Nucleus accumbens (tissue), 56 donors: ENCODE data around the gene DYNC1H1.
A peak's percentile ranks its signal among the peaks of the same experiment; 100 is the strongest.
"Not testable (repeated sequence)": the region's sequence is repeated elsewhere in the genome, so short reads cannot be mapped to it uniquely, and the experiment has no call there.

ENCODE experiments used
- DNase-seq, 56 donors: peaks; one replicate each; lab custom pipeline; 2025; lab: John Stamatoyannopoulos, UW

The DYNC1H1 gene

DNA sequence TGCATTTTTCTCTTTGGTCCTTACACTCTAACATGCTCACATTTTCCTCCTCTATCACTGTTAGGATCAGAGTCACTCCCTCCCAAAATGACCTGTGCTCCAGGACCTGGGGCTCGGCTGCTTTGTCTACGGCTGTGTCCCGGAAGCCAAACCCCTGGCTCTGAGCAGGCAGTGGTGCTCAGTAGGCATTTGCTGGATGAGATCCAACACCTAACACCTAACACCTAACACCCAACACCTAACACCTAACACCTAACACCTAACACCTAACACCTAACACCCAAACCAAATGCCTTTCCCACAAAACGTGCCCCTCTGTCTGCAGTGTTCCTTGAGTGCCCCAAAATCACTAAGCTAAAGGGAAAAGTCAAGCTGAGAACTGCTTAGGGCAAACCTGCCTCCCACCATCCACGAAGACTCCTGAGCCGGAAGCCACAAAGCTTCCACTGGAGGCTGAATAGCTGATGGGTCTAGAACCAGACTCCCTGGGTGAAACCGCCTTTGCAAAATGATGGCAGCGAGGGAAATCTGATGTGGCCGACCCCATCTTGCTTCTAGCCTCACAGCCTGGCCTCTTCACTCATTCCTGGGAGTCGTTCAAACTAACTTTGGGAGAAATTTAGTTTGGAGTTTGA is 93.2 kb downstream of the DYNC1H1 start:
- DNase-seq = no peak

DNA sequence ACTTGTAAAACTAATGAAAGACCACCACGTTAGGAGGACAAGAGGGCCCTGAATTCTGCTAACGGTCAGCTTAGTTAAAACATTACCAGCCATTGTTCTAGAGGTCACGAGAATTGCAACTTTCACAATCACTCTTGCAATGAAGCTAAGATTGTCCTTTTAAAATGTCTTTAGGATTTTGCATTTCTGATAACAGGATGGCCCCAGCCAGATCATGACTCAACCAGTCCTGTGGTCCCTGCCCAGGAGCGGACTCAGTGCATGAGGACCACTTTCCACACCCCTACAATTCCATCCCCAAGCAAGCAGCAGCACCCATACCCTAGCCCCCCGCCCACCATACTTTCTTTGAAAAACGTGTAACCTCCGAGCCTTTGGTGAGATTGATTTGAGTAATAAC is 93.8 kb downstream of the DYNC1H1 start:
- no peak for DNase-seq

DNA sequence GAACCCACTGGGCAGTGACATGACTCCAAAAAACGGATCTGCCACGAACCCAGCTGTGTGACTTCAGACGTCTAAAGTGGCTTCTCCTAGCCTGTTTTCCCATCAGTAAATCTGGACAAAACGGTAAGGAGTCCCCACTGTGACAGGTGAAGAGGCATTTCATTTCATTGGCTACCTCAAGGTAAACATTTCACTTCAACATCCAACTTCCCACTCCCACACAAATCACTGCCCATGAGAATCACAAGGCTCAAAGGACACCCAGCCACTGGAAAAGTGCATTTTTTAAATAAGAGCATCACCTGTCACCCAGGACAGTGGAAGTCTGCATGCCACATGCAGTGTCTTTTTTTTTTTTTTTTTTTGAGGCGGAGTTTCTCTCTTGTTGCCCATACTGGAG is 94.6 kb downstream of the DYNC1H1 start:
- DNase-seq = no peak

DNA sequence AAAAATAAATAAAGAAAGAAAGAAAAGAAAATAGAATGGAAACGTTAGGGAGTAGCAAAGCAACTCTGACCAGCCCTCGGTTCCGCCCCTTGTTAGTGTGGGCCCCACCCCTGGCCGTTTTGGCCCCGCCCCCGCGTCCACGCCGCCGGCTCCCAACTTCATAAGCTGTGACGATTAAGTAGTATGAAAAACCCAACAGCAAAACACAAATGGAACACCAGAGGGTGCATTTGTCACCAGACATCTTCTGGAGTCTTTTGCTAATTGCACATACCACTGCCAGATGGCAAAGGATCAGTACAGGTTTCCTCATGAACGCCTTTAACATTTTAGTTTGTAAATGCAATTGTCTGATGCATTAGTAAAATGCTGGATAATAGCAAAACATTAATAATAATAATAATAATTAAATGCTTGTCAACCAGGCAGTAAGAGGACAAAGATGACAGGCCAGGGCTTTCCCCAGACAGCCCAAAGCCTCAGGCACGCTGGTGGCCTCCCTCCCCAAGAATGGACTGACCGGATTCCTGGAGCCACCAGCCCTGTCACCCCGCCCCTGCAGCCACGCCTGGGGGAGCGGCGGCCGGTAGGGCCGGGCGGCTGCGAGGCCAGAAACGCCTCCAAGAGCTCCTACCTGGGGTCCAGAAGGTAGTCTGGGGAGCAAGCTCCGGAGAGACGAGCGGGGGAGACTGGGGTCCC is 98.9 kb downstream of the DYNC1H1 start:
- peak in 35 of 56 donors; percentile 5 to 77 (median 34) for DNase-seq

DNA sequence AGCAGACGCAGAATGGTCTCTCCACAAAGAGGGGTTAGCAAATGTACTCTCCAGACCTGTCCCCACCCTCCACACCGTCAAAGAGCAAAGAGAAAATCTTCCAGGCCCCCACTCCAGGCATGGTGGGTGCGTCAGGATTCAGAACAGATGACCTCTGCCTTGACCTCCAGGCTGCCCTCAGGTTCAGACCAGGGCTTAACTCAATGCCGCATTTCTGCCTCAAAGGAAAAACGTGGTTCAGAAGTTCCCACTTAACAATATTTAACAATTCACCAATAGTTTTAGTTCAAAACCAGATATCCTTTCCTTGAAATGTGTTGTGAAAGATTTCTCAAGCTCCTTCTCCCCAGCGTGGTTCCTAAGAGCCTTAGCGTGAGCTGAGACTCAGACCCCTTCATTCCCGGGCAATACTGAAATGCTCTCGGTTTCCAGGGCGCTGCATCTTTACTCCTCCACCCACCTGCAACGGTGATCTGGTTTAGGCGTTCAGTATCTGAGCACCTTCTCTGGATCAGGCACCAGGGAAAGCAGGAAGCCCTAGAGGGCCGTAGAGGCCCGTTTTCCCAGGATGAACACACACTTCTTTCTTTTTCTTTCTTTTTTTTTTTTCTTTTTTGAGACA is 99.5 kb downstream of the DYNC1H1 start:
- no peak for DNase-seq

DNA sequence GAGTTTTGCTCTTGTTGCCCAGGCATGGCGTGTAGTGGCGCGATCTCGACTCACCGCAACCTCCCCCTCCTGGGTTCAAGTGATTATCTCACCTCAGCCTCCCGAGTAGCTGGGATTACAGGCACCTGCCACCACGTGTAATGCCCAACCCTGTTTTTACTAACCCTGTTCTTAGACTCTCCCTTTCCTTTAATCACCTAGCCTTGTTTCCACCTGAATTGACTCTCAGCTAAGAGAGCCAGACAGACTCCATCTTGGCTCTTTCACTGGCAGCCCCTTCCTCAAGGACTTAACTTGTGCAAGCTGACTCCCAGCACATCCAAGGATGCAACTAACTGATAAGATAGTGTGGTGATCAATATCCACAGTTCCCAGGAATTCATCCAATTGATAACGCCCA is 100.2 kb downstream of the DYNC1H1 start:
- DNase-seq = not testable (repeated sequence)

DNA sequence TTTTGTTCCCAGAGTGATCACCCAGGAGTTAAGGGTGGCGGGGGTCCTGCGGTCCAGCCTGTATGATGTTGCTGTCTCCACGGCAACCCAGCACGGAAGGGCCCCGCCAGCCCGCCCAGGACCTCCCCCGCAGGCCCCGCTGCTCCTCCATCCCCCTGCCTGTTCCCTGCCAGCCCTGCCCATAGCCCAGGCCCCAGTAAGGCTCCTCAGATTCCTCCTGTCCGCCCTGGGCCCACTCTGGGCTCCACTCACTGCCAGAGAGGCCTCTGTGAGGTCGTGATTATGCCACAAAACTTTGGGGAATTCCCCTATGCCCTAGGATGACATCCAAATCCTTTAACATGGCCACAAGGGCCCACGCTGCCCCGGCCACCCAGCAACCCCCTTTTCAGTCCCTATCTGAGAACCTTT is 101.7 kb downstream of the DYNC1H1 start:
- DNase-seq = no peak

DNA sequence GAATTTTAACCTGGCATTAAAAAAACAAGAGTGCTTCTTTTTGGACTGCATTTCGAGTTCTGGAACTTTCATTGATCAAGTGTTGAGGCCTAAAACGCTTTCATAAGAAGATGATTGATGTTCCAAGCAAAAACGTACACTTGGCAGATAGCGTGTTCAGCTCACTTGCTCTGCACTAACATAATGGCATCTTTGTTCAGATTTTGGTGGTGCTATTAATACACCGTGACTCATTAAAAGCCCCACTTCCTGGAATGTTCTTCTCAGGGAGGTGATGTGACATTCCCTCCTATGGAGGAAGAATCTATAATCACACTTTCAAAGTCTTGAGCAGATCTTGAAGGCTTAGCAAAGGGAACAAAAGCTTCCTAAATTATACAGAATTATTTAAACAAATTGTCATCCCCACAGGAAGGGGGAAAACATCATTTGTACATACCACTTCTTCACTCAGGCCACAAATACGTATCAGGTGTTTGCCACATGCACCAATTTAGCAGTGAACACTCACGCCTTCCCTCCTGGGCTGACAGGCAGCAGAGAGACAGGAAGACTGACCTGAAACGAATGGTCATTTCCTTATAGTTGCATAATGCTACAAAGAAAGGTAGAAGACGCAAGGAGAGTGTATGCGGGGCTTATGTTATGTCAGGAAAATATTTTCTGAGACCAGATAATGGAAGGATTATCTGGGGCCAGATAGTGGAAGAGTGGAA is 107.1 kb downstream of the DYNC1H1 start:
- peak in 7 of 56 donors; percentile 14 to 68 (median 43) for DNase-seq

DNA sequence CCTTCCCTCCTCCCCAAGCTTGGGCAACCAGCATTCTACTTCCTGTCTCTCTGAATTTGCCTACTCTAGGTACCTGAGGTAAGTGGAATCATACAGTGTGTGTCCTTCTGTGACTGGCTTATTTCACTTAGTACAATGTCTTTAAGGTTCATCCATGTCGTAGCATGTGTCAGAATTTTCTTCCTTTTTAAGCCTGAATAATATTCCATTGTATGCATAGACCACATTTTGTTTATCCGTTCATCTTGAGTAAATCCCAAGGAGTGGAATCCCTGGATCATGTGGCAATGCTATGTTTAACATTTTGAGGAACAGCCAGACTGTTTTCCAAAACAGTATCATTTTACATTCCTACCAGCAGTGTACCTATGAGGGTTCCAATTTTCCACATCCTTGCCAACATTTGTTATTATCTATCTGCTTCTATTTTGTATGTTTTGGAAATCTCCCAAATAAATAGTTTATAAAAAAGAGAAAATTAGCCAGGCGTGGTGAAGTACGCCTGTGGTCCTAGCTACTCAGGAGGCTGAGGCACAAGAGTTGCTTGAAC is 110.1 kb downstream of the DYNC1H1 start:
- DNase-seq = no peak

DNA sequence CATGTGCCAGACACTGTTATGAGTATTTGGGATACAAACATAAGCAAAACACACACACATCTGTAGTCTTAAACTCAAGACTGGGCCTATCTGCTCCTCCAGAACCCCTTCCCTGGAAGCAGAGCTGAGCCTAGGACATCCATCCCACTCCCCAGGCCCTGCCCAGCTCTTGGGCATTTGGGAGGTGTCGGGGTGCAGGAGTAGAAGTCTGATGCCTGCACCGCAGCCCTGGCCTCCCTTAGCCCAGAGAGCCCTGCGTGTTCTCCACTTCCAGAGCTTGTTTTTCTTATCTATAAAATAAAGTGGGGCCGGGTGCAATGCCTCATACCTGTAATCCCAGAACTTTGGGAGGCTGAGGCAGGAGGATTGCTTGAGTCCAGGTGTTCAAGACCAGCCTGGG is 110.8 kb downstream of the DYNC1H1 start:
- no peak for DNase-seq

DNA sequence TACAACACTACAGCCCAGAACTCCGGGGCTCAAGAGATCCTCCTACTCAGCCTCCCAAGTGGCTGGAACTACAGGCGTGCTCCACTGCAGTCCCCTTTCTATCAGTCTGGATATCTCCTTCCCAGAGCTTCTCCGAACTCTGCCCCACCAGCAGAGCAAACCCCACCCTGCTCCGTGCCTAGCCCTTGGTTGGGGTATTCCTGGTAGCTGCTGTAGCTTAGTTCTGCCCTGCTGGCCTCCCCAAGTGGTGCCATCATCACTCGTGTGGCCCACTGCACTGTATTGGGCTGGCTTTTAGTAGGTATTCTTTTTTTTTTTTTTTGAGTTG is 113.0 kb downstream of the DYNC1H1 start:
- no peak for DNase-seq

DNA sequence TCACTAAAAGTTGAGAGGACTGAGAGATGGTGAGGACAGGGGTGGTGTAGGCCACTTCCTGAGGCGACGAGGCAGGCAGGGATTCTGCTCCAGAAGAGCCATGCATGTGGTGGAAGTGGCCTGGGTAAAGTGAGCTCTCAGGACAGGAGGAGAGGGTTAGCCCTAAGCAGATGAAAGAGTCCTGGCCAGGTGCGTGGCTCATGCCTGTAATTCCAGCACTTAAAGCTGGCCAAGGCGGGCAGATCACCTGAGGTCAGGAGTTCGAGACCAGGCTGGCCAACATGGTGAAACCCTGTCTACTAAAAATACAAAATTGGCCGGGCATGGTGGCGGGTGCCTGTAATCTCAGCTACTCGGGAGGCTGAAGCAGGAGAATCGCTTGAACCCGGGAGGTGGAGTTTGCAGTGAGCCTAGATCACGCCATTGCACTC is 114.0 kb downstream of the DYNC1H1 start:
- DNase-seq = peak in 2 of 56 donors; percentile 50 to 62

DNA sequence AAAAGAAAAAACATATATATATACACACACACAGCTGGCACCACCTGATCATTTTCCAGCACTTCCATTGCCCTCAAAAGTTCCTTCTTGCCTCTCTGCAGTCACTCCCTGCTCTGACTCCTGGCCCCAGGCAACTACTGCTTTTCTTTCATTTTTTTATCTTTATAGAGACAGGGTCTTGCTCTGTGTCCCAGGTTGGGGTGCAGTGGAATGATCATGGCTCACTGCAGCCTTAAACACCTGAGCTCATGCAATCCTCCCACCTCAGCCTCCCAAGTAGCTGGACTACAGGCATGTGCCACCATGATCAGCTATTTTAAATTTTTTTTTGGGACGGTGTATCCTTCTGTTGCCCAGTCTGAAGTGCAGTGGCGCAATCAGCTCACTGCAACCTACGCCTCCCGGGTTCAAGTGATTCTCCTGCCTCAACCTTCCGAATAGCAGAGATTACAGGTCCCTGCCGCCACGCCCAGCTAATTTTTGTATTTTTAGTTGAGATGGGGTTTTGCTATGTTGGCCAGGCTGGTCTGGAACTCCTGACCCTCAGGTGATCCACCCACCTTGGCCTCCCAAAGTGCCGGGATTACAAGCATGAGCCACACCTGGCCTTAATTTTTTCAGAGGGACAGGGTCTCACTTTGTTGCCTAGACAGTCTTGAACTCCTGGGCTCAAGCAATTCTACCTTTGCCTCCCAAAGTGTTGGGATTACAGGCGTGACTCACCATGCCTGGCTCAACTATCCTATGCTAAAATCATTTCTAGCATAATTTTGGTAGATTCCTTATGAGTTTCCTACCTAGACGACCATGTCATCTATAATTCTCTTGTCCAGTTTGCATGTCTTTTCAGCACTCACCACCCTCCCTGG is 114.7 kb downstream of the DYNC1H1 start:
- peak in 4 of 56 donors; percentile 26 to 85 (median 78) for DNase-seq

DNA sequence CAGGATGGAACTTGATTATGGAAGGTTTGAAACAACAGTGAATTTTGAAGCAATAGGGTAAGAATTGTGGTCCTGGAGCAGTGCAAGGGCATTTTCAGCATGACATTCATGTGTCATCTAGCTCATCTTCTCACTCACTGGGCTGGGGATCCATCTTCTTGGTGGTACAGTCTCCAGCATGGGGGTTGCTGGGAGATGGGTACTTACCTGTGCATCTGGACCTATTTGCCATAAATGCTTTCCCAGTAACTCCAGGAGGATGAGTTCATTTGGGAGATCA is 115.3 kb downstream of the DYNC1H1 start:
- DNase-seq = peak in 3 of 56 donors; percentile 61 to 81 (median 68)

DNA sequence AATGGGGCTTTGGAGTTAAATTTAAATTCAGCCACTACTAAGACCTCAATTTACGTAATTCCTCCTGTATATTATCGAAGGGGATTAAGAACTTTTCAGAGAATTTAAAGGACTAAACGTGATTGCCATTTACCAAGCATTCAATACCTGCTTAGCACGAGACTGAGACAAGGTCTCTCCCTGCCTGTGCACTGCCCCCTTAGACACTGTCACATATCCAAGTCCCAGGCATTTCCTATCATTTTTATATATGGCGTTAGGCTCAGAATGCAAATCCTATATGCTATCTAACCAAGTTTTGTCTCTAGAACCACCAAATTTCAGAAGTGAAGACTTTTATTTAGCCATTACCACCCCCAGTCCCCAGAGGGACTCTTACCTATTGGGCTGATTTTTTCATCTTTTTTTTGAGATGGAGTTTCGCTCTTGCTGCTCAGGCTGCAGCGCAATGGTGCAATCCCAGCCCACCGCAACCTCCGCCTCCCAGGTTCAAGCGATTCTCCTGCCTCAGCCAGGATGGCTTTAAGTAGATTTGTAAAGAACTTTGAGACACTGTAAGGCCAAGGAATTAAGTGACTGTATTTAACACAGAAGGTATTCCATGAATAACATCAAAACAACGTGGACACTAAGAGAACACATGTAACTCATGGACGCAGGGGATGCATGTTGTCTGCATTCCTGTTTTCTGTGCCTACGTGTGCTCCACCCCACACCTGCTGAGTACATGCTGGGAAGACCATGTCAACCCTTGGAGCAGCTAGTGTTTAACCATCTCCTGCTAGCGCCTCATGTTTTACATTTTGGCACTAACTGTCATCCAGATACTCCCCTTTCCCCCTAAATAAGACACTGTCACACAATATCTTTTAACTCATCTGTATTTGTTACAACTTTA is 116.1 kb downstream of the DYNC1H1 start:
- DNase-seq = peak in 2 of 56 donors; percentile 52 to 74

DNA sequence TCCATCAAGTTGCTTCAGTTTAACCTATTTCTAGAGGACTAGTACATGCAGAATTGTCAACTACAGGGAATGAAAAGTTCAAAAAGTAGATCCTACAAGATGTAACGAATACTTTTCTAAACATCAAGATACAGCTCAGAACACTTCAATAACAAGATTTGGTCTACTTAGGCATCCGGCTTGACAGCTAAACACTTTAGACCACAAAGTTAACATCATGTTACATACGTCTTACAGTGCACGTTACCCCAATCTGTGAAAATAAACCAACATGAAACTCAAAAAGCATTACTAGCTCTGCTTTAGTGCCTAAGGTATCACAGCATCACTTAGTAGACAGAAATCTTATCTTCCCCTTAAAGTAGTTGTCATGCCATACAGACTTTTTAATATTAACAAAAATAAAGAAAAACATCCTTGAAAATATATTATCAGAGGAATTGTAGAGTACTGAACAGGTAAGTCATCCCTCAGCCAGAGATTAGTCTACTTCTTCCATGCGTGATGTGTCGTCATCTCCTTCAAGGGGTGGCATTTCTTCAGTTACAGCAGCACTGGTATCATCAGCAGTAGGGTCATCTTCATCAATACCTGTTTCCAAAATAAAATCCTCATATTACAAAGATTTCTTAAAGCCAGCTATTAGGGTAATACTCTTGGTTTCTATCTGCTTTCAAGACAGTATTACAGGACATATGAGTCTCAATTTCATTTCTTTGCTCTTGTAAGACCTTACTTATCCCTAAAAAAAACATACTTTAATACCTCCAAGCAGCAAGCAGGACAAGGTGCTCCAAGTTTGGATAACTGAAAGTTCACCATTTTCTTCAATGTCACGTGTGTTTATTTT is 117.1 kb downstream of the DYNC1H1 start:
- DNase-seq = peak in 1 of 56 donors; percentile 14

DNA sequence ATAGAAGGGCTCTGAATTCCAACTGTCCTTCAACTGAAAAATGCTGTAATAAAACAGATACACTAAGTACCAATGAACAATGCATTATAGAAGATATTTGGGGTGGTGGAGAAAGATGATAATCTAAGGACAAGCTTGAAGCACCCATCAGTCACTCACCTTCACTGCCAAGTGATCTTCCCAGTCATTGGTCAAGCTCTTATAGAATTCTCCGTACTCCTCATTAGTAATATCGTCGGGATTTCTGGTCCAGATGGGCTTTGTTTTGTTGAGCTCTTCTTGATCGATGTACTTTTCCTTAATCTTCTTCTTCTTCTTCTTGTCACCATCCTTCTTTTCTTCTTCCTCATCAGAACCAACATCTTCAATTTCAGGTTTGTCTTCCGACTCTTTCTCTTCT is 120.1 kb downstream of the DYNC1H1 start:
- DNase-seq = not testable (repeated sequence)

DNA sequence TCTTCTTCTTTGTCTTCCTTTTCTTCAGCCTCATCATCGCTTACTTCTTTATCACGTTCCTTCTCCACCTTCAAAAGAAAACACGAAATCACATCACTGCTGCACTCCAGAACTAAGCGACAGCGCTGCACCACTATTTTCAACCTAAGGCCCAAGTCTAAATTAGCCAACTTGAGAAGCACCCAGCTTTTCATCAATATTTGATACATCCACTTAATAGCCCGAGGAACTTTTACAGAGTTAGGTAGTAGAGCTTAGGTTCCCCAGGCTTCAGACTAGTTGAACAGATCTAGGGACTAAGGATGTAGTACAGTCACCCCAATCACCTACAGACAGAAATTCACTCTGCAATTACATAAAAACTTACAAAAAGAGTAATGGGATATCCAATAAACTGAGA is 120.6 kb downstream of the DYNC1H1 start:
- no peak for DNase-seq
